Measurements from ENCODE around the gene ELP4.

DNA sequence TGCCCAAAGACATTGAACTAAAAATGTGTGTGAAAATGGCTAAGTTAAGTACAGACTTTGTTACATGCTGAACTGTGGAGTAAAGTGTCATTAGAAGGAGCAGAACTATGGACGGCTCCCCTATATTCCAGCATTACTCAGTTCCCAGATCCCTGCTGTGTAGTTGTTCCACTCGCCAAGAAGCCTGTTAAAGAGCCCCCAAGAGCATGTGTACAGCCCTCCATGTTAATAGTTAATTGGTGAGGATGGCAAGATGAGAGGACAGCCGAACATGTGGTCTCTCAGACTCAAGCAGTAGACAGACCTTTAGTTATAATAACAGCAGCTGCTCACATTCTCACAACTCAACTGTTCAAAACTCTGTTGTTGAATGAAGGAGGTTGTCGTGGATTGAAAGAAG is 127.4 kb downstream of the ELP4 start:
- TF ChIP-seq, protein P1, sequence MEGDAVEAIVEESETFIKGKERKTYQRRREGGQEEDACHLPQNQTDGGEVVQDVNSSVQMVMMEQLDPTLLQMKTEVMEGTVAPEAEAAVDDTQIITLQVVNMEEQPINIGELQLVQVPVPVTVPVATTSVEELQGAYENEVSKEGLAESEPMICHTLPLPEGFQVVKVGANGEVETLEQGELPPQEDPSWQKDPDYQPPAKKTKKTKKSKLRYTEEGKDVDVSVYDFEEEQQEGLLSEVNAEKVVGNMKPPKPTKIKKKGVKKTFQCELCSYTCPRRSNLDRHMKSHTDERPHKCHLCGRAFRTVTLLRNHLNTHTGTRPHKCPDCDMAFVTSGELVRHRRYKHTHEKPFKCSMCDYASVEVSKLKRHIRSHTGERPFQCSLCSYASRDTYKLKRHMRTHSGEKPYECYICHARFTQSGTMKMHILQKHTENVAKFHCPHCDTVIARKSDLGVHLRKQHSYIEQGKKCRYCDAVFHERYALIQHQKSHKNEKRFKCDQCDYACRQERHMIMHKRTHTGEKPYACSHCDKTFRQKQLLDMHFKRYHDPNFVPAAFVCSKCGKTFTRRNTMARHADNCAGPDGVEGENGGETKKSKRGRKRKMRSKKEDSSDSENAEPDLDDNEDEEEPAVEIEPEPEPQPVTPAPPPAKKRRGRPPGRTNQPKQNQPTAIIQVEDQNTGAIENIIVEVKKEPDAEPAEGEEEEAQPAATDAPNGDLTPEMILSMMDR (conservative IDR thresholded peaks at IDR 0.05; ENCODE audit: low read depth, low read length): no peak
- no peak for TF ChIP-seq EZH2 (IDR thresholded peaks at IDR 0.05; ENCODE audit: low read length, unreplicated experiment)

All from PC-3 (cell line).